GM12891 (cell line): ENCODE results near the gene LCNL1.

Experiments used
- DNase-seq: peaks from one replicate; pipeline ENCODE4 v3.0.0; 2011; ENCODE audit warnings: low spot score; ENCODE audit not compliant: insufficient read length
- FAIRE-seq: peaks from 2 replicates; lab custom pipeline; 2011; peaks lifted over from hg19 to GRCh38; lab: Jason Lieb, UNC
- PAX5 ChIP-seq: IDR thresholded peaks from 2 replicates; pipeline ENCODE4 v1.6.1; 2011; ENCODE audit warnings: low read length, moderate library complexity, mild to moderate bottlenecking; ENCODE audit not compliant: insufficient read depth, severe bottlenecking
- POLR2A ChIP-seq: IDR thresholded peaks from 2 replicates; pipeline ENCODE4 v1.6.1; 2011; ENCODE audit warnings: low read depth, low read length, control low read depth
- POLR2AphosphoS5 ChIP-seq: IDR thresholded peaks from 2 replicates; pipeline ENCODE4 v1.6.1; 2011; ENCODE audit warnings: low read depth, low read length, control low read depth
- POU2F2 ChIP-seq: IDR thresholded peaks from 2 replicates; pipeline ENCODE4 v1.6.1; 2011; ENCODE audit warnings: low read depth, mild to moderate bottlenecking, control low read depth, low read length, moderate library complexity
- SPI1 ChIP-seq: IDR thresholded peaks from 2 replicates; pipeline ENCODE4 v1.6.1; 2011; ENCODE audit warnings: low read depth, low read length, control low read depth
- TAF1 ChIP-seq: IDR thresholded peaks from 2 replicates; pipeline ENCODE4 v1.6.1; 2011; ENCODE audit warnings: low read depth, low read length, control low read depth

Gene LCNL1

DNA sequence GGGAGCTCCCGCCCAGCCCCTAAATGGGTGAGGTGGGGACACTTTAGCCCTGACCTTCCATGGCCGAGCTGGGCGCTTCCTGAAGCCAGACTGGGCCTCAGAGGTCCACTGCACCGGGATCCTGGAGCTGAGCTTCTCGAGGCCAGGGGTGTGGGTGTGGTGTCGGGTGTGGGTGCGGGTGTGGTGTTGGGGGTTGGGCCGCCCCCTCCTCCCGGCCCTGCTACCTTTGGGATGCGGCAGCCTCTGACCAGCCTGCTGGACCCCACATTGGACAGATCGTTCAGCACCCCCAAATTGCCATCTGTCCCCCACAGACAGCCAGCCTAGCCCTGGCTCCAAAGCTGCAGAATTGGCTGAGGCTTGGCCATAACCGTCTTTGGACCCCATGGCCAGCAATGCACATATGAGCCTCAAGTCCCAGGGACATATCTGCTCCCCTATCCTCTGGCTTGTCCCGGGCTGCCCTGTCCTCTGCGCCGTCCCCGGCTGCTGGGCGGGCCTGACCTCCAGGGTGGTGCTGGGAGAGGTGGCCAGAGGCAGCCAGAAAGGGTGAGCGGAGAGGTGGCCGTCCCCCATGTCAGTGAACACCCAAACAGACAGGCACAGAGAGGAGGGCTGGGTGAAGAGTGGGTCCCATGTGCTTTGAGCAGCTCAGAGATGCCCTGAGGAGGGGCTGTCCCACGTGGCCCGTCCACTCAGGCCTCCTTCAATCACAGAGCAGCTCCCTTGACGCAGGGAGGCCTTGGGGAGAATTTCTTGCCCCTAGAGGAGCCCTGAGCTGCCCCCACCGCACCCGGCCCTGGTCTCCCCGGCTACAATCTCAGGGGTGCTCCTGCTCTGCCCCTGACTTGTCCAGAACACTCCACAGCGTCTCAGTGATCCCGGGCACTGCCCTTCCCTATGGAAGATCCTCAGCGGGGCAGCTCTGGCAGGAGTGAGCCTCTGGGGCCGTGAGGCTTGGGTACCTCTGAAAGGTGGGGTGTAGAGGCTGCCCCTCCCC is 8.9 kb upstream of the LCNL1 start:
- TF ChIP-seq POU2F2 (no peak), POLR2A (no peak), PAX5 (no peak), SPI1 (no peak), TAF1 (no peak), POLR2AphosphoS5 (no peak)
- DNase-seq (no peak), FAIRE-seq (no peak)

DNA sequence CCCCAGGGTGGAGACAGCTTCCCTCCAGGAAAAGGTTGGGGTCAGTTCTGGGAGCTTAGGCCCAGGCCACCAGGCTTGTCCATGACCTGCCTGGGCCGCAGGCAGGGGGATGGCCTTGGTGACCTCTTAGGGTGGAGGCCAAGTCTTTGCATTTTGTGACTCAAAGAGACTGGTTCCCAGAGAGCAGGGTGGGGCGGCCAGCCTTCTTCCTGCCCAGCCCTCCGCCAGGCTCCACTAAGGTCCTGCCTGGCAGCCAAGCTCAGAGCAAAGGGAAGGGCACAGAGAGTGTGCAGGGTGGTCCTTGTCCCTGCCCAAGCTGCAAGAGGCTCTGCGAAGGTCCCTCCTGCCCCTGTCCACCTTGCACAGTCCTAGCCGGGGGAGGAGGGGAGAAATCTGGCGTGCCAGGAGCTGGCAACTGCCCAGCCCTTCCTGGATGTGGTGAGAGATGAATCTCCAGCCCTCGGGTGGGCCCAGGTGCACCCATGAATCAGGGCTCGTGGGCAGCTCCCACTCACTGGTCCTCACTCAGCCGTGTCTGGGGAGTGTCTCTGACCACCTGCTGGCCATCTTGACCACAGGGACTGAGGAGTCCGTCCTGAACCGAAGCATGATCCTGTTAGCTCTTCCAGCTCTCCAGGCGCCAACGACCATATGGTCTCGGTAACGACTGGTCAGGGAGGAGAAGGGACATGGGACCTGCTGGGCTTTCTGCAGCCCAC is 7.8 kb upstream of the LCNL1 start:
- no peak for TF ChIP-seq POLR2A
- TF ChIP-seq POLR2AphosphoS5, result no peak
- TF ChIP-seq TAF1, result no peak
- no peak for TF ChIP-seq POU2F2
- TF ChIP-seq SPI1, result no peak
- no peak for TF ChIP-seq PAX5
- FAIRE-seq (no peak), DNase-seq (no peak)

DNA sequence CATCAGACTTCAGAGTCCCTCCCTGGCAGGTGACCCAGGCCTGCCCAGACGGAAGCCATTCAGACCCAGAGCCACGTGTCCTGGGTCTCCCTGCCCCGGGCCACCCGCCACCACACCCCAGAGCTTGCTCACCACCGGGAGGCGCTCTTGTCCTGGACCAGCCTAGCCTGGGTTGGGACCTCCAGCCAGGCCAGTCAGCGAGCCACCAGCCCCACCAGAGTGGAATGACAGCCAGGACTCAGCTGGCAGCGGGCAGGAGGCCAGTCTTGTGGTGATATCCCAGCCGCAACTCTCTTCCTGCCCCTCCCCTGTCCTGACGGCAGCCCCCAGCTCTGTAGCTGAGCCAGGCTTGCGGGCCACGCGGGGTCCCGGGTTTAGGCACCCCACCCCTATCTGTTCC is 7.1 kb upstream of the LCNL1 start:
- DNase-seq (no peak), FAIRE-seq (no peak)
- TF ChIP-seq SPI1 (no peak), POLR2AphosphoS5 (no peak), POU2F2 (no peak), POLR2A (no peak), PAX5 (no peak), TAF1 (no peak)

DNA sequence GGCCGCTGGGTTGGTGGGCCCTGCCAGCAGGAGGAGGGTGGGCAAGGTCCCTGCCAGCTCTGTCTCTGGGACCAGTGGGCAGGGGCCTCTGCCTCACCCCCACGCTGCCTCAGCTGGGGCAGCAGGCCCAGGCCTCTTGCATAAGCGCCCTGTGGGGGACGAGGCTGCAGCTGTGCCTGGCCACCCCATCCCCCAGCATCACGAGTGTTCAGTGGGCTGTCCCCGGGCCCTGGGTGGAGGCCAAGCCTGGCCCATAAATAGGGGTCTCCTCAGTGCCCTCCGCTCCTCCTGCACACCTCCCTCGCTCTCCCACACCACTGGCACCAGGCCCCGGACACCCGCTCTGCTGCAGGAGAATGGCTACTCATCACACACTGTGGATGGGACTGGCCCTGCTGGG is 5.6 kb upstream of the LCNL1 start, which contains the start of gene PTGDS:
Gene PTGDS, plus strand, starts transcription at position 282 of the 400 bp plus-strand sequence. Its CDS starts 75 bp downstream, at position 357.
- DNase-seq, result no peak

DNA sequence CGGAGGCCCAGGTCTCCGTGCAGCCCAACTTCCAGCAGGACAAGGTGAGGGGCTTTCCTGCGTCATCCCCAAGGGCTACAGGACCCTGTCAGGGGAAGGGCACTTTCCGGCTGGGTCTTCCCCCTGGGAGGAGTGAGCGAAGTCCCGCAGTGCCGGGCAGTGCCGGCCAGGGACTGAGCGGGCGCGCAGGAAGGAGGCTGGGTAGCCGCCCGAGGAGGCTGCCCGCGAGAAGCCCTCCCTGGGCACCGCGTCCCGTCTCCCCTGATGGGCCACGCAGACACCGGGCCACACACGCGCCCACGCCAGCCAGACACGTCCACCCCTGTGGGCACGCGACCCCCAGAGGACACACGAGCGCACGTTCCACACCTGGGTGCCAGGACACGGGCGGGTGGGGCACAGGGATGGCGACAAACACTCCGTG is 5.1 kb upstream of the LCNL1 start:
- TF ChIP-seq PAX5 (no peak), POU2F2 (no peak), SPI1 (no peak), POLR2AphosphoS5 (no peak), POLR2A (no peak), TAF1 (no peak)
- DNase-seq, result no peak
- no peak for FAIRE-seq

More for the DNA sequence above, 5.6 kb upstream of the LCNL1 start, which contains the start of gene PTGDS:
- no peak for FAIRE-seq
- TF ChIP-seq SPI1 (no peak), POLR2AphosphoS5 (no peak), POU2F2 (no peak), PAX5 (no peak), POLR2A (no peak)

DNA sequence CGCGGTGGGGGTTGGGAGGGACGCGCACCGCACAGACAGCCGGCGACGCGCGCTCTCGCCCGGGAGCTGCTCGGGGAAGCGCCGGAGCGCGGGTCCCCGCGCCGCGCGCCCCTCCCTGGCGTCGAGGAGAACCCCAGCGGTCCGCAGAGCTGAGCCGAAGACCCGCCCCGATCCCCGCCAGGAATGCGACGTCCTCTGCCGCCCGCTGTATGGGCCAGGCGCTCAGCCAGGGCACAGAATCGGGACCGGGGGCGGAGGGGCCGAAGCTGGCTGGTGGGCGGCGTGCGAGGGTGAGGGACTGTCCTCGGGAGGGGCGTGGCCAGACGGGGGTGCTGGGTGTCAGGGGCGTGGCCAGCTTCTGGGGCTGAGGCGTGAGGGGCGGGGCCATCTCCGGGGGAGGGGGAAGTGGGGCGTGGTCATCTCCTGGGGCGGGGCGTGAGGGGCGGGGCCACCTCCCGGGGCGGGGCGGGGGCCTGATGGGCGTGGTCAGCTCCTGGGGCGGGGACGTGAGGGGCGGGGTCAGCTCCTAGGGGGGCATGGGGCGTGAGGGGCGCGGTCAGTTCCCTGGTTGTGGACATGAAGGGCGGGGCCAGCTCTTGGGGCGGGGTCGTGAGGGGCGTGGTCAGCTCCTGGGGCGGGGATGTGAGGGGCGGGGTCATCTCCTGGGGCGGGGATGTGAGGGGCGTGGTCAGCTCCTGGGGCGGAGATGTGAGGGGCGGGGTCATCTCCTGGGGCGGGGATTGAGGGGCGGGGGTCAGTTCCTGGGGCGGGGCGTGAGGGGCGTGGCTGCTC is 4.5 kb upstream of the LCNL1 start:
- FAIRE-seq (peak; percentile 45), DNase-seq (peak; percentile 85)
- TF ChIP-seq PAX5 (no peak), POLR2AphosphoS5 (no peak), TAF1 (no peak), POU2F2 (no peak), SPI1 (no peak), POLR2A (no peak)

DNA sequence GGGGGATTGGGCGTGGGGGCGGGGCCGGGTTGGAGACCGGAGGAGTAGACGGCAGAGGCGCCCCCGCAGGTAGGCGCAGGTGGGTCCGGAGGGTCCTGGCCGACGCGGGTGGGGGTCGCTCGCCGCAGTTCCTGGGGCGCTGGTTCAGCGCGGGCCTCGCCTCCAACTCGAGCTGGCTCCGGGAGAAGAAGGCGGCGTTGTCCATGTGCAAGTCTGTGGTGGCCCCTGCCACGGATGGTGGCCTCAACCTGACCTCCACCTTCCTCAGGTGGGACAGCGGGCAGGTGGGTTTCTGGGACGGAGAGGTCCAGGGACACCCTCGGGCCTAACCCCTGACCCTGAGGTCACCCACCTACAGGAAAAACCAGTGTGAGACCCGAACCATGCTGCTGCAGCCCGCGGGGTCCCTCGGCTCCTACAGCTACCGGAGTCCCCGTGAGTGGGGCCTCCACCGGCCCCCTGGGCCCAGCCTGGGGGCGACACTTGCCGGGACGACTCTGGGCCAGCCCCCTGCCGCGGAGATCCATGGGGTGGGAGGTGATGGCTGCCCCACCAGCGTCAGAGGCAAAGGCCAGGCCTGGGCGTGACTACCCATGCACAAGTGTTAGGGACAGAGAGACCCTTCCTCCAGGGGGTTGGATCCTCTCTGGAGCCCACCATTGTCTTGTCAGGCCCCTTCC is 3.8 kb upstream of the LCNL1 start:
- DNase-seq (no peak), FAIRE-seq (no peak)
- no peak for TF ChIP-seq POLR2AphosphoS5
- no peak for TF ChIP-seq SPI1
- no peak for TF ChIP-seq POU2F2
- TF ChIP-seq TAF1, result no peak
- TF ChIP-seq POLR2A, result no peak
- TF ChIP-seq PAX5, result no peak

DNA sequence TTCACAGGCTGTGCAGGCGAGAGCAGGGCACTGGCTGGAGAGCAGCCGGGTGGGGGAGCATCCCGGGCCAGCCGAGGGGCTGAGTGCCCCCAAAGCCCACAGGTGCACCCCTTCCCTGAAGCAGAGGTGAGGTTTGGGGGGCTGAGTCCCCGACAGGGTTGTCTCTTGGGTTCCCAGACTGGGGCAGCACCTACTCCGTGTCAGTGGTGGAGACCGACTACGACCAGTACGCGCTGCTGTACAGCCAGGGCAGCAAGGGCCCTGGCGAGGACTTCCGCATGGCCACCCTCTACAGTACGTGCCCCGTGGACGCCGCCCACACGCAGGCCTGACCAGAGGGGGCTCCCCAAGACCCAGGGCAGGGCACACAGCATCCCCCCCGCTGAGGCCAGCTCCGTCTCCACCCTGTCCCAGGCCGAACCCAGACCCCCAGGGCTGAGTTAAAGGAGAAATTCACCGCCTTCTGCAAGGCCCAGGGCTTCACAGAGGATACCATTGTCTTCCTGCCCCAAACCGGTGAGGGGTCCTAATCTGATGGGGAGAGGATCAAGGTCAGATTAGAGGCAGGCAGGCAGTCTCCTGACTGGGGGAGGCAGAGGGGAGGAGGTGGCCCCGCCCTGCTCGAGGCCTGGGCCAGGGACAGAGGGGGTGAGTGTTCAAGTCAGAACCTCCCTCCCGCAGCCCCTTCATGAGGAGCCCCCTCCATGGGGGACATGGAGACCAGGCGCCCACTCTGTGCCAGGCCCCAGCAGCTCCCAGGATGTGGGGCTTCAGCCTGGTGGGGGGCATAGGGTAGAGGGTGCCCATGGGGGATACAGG is 2.8 kb upstream of the LCNL1 start:
- DNase-seq (no peak), FAIRE-seq (no peak)
- TF ChIP-seq PAX5, result no peak
- no peak for TF ChIP-seq POLR2AphosphoS5
- no peak for TF ChIP-seq POLR2A
- TF ChIP-seq TAF1, result no peak
